ENCODE results near the gene EPS8.

Gene EPS8

DNA sequence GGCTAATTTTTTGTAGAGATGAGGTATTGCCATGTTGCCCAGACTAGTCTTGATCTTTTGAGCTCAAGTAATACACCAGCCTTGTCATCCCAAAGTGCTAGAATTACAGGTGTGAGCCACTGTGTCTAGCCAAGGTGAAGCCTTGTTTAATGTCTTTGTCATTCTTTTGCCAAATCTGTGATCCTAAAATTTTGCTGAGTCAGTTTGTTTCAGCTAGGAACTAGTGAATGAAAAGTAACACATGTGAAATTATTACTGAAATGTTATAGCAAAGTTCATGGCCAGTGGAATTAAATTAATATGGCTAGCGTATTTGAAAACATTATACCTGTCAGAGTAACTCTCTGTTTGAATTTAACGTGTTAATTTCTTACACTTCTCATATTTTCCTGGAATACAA, 26.5 kb upstream of the EPS8 start:
- H3K4me3 ChIP-seq (ENCODE audit: low read depth, low read length) = no peak overlapping the region
- TF ChIP-seq, protein P1, sequence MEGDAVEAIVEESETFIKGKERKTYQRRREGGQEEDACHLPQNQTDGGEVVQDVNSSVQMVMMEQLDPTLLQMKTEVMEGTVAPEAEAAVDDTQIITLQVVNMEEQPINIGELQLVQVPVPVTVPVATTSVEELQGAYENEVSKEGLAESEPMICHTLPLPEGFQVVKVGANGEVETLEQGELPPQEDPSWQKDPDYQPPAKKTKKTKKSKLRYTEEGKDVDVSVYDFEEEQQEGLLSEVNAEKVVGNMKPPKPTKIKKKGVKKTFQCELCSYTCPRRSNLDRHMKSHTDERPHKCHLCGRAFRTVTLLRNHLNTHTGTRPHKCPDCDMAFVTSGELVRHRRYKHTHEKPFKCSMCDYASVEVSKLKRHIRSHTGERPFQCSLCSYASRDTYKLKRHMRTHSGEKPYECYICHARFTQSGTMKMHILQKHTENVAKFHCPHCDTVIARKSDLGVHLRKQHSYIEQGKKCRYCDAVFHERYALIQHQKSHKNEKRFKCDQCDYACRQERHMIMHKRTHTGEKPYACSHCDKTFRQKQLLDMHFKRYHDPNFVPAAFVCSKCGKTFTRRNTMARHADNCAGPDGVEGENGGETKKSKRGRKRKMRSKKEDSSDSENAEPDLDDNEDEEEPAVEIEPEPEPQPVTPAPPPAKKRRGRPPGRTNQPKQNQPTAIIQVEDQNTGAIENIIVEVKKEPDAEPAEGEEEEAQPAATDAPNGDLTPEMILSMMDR (IDR thresholded peaks at IDR 0.05; ENCODE audit: borderline replicate concordance, insufficient read depth, low read depth, low read length) = no peak

GRCh38 chr12:15811214-15812127, 22.3 kb upstream of the EPS8 start:
- TF ChIP-seq, protein P1 (IDR thresholded peaks at IDR 0.05; ENCODE audit: borderline replicate concordance, insufficient read depth, low read depth, low read length) = no peak
- no peak overlapping the region for H3K4me3 ChIP-seq (ENCODE audit: low read depth, low read length)

GRCh38 chr12:15808652-15809051, 19.5 kb upstream of the EPS8 start:
- H3K4me3 ChIP-seq (ENCODE audit: low read depth, low read length) = no peak overlapping the region
- TF ChIP-seq, protein P1 (IDR thresholded peaks at IDR 0.05; ENCODE audit: borderline replicate concordance, insufficient read depth, low read depth, low read length) = no peak

DNA sequence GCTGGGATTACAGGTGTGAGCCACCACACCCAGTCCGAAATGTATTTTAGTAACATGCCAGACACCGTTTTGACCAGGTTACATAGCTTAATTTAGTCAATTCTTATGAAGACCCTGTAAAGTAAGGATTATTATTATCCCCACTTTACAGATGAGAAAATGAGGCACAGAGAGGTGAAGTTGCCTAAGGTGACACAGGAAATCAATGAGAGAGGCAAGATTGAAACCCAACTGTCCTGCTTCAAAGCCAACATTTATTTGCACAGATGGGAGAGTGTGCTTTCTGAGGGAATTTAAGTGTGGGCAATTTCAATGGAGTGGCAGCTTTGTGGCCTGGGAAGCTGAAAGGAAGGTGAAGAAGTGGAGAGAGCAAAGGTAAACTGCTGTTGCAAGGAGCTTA, 19.1 kb upstream of the EPS8 start:
- no peak overlapping the region for H3K4me3 ChIP-seq (ENCODE audit: low read depth, low read length)
- TF ChIP-seq, protein P1 (IDR thresholded peaks at IDR 0.05; ENCODE audit: borderline replicate concordance, insufficient read depth, low read depth, low read length) = no peak

- H3K4me3 ChIP-seq (ENCODE audit: low read depth, low read length) = no peak overlapping the region
- TF ChIP-seq, protein P1 (IDR thresholded peaks at IDR 0.05; ENCODE audit: borderline replicate concordance, insufficient read depth, low read depth, low read length) = no peak
Observed at GRCh38 chr12:15806826-15807225, 17.6 kb upstream of the EPS8 start.

GRCh38 chr12:15801770-15802744, 12.9 kb upstream of the EPS8 start:
- no peak overlapping the region for H3K4me3 ChIP-seq (ENCODE audit: low read depth, low read length)
- TF ChIP-seq, protein P1 (IDR thresholded peaks at IDR 0.05; ENCODE audit: borderline replicate concordance, insufficient read depth, low read depth, low read length) = no peak

All from GM12875 (cell line).